GM19238 (cell line): ENCODE results near the gene DIO1.
"Not testable (repeated sequence)": the region's sequence is repeated elsewhere in the genome, so short reads cannot be mapped to it uniquely, and the experiment has no call there.

Experiments
- DNase-seq: peaks from one replicate; pipeline ENCODE4 v3.0.0; 2011; ENCODE audit warnings: low spot score; ENCODE audit not compliant: insufficient read length

DIO1 gene

DNA sequence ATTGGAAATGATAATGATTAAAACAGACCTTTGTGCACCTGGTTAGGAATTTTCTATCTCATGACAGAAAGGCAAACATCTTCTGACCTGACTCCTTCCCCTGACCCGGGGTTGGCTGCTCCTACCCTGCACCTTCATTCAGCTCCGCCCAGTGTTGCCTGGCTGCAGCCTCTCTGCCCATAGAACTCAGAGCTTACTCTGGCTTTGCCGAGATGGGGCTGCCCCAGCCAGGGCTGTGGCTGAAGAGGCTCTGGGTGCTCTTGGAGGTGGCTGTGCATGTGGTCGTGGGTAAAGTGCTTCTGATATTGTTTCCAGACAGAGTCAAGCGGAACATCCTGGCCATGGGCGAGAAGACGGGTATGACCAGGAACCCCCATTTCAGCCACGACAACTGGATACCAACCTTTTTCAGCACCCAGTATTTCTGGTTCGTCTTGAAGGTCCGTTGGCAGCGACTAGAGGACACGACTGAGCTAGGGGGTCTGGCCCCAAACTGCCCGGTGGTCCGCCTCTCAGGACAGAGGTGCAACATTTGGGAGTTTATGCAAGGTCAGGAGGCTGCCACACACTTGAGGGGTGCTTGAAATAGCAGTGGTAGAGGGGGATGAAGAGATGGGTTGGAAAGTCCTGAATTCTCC is at the start of gene DIO1:
Gene DIO1 (plus strand): TSS at position 189 of the 638 bp plus-strand sequence. CDS start 24 bp downstream, at position 213.
- DNase-seq = no peak

- no peak for DNase-seq
These were observed 46.0 kb upstream of the DIO1 start for GRCh38 chr1:53847980-53848379.

- no peak for DNase-seq
These were observed 43.8 kb upstream of the DIO1 start for GRCh38 chr1:53850082-53850673.

DNA sequence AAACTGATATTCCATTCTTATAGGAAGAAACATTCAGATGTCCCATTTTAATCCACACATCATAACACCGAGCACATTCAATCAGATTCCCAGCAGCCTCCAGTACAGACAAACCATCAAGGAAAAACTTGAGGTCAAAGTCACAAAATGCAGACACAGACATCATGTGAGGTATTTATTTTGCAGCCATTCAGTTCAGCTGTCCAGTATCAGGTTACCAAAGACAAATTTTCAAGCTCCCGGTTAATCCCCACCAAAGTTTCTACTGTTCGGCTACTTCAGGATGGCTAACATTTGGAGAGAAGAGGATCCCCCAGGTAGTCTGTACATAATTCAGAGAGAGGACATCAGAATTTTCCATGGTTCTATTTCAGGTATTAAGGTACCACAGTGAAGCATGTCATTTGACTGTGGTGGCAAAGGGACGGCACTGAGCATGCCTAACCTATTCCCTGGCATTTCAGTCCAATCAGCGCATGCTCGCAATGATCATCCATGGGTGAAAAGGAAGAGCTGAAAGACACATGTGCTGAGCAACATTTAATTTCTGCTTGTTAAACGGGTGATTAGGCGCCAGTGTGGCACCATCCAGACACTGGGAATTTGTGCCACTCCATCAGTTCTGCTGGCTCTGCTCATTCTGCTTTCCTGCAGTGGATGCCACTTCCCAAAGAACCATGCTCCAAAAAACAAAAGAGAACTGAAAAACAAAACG is 42.3 kb upstream of the DIO1 start:
- DNase-seq = no peak

- peak; percentile 18 for DNase-seq
These were observed 33.0 kb upstream of the DIO1 start for GRCh38 chr1:53860967-53861411.

GRCh38 chr1:53862507-53862906 is 31.5 kb upstream of the DIO1 start:
- no peak for DNase-seq

GRCh38 chr1:53868565-53868964 is 25.4 kb upstream of the DIO1 start:
- no peak for DNase-seq

GRCh38 chr1:53869454-53870117 is 24.4 kb upstream of the DIO1 start:
- no peak for DNase-seq

DNA sequence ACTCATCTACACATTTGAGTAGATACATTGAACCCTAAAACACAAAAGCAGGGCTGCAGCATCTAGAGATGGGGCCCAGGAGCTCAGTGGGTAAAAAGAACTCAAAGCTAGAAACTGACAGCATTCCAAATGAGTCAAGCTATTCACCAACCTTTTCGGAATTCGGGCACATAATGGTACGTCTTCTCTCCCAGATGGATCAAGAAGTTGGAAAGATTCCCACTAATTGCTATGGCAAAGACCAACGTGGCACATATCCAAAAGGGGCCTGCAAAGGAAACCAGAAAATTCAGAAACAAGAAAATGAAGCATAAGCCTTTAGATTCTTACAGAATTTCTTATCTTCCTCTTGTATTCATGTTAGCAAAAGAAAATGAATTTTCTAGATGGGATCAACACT is 22.8 kb upstream of the DIO1 start:
- no peak for DNase-seq

- no peak for DNase-seq
These were observed 22.1 kb upstream of the DIO1 start for GRCh38 chr1:53871773-53872484.

GRCh38 chr1:53875150-53875549 is 18.8 kb upstream of the DIO1 start:
- DNase-seq = not testable (repeated sequence)

GRCh38 chr1:53878492-53879105 is 15.4 kb upstream of the DIO1 start:
- no peak for DNase-seq

DNA sequence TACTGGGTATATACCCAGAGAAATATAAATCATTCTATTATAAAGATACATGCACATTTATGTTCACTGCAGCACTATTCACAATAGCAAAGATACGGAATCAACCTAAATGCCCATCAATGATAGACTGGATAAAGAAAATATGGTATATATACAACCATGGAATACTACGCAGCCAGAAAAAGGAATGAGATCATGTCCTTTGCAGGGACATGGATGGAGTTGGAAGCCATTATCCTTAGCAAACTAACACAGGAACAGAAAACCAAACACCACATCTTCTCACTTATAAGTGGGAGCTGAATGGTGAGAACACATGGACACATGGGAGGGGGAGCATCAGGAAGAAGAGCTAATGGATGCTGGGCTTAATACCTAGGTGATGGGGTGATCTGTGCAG is 12.1 kb upstream of the DIO1 start:
- not testable (repeated sequence) for DNase-seq

GRCh38 chr1:53883600-53883999 is 10.4 kb upstream of the DIO1 start:
- not testable (repeated sequence) for DNase-seq

DNA sequence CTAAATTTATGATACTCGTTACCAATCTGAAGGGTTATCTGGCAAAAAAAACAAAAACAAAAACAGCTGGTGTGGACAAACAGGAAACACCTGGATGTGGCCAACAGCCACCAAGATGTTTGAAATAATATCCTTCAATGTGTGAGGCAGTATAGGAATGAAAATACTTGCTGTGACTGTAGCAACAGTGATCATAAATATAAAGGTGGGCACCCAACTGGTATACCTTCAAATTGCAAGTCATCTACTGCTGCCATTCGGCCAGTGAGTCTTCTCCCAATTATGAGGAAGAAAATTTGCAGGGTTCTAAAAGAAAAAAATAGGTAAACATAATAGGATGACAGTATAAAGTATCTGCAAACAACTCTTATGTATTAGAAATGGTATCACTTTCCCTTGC is 5.3 kb upstream of the DIO1 start:
- DNase-seq = no peak

GRCh38 chr1:53889304-53890298 is 4.4 kb upstream of the DIO1 start, which contains the start of gene YIPF1:
Gene YIPF1, minus strand, starts transcription at chr1:53889797. Its CDS starts 860 bp downstream, at chr1:53888937.
- peak; percentile 80 for DNase-seq

GRCh38 chr1:53890522-53890941 is 3.5 kb upstream of the DIO1 start:
- DNase-seq = no peak

DNA sequence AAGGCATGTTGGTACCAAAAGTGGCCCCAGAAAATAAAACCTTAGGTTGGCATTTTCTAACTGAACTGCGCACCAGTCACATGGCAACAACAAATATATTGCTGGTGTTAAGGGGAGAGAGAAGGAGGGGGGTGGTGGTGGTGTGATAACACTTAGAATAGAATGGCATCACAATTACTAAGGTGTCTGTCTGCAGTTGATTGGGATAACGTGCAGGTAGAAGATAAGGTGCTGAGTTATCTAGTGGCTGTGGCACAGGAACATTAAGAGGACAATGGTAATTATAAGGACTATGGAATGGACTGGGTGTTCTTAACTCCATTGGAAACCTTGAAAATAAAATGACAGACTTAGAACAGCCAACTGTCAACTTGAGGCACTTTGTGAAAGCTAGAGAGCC is 3.0 kb upstream of the DIO1 start:
- no peak for DNase-seq

- no peak for DNase-seq
These were observed 2.3 kb upstream of the DIO1 start for GRCh38 chr1:53891678-53892077.

DNA sequence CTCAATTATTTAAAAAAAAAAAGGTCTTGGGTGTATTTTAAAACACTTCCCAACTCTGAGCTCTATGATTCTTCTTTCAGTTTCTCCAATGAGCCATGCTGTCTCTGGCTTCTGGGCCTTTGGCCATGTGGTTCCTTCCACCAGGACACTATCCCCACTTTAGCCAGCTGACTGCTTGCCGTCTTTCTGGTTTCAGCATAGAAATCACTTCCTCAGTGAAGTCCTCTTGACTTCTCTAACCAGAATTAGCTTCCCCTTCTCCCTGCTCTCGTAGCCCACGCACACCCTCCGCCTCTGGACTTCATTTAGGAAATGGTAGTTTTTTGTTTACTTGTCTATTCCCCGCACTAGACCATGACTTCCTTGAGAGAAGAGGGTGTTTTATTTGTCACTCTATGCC is 1.1 kb upstream of the DIO1 start:
- DNase-seq = no peak
